Endothelial cell of umbilical vein (primary cell): Measurements from ENCODE around the gene CDC5L. TPM values are rescaled to one million over a fixed set of nuclear protein-coding genes. Genes with fewer than 3 reads are reported as not detected.

Experiments used
- BruUV-seq: library from RNA; stranded (reverse); fragments of 400-500 nt; replicated peaks from 2 replicates; lab custom pipeline; 2021; lab: Mats Ljungman, UMichigan
- CTCF ChIA-PET: fragments of 300-600, 350-600 bp; sonication (Branson Sonifier 250); formaldehyde crosslinking; loops from one replicate; lab custom pipeline; 2021; ENCODE audit warnings: antibody characterized with exemption, inconsistent platforms; lab: Charles Lee
- POLR2A ChIA-PET: fragments of 300-600, 350-600 bp; sonication (Branson Sonifier 250); formaldehyde crosslinking; loops from one replicate; lab custom pipeline; 2021; ENCODE audit warnings: antibody characterized with exemption, inconsistent platforms; lab: Charles Lee
- DNase-seq: peaks from one replicate; pipeline ENCODE4 v3.0.0-alpha.2; 2011; ENCODE audit warnings: low read depth, low spot score
- FAIRE-seq: peaks from 2 replicates; lab custom pipeline; 2011; peaks lifted over from hg19 to GRCh38; lab: Jason Lieb, UNC
- H2AFZ ChIP-seq: 2 replicates; pipeline ENCODE4 v1.6.0; 2012; ENCODE audit warnings: low read depth, low read length, control low read depth, inconsistent platforms
- H3K27ac ChIP-seq: 2 replicates; pipeline ENCODE4 v1.5.1; 2011; ENCODE audit warnings: low read depth, mild to moderate bottlenecking, control low read depth, low read length, moderate library complexity; ENCODE audit not compliant: insufficient read depth
- H3K27me3 ChIP-seq, 2 experiments: 2 replicates each; pipeline versions ENCODE4 v1.6.0 to v1.6.1; 2011; ENCODE audit warnings: low read length in 2 of 2, mixed read lengths in 1 of 2; ENCODE audit not compliant: control insufficient read depth in 2 of 2, insufficient read depth in 2 of 2
- H3K36me3 ChIP-seq, 2 experiments: 2 replicates in 1 of 2; 3 replicates in 1 of 2; pipeline ENCODE4 v1.5.1; 2011; ENCODE audit warnings: low read length in 2 of 2, mild to moderate bottlenecking in 1 of 2, moderate library complexity in 1 of 2; ENCODE audit not compliant: control insufficient read depth in 2 of 2, insufficient read depth in 2 of 2; ENCODE audit errors: extremely low read depth in 1 of 2
- H3K4me1 ChIP-seq: 3 replicates; pipeline ENCODE4 v1.5.1; 2011; ENCODE audit warnings: mild to moderate bottlenecking, low read length; ENCODE audit not compliant: control insufficient read depth, insufficient read depth; ENCODE audit errors: extremely low read depth
- H3K4me2 ChIP-seq: 2 replicates; pipeline ENCODE4 v1.6.1; 2011; ENCODE audit warnings: low read length, control low read depth, mixed read lengths; ENCODE audit not compliant: insufficient read depth
- H3K4me3 ChIP-seq, 3 experiments: fragments of 200-600 bp in 1 of 3; sonication (generic), shearing (Covaris generic) in 1 of 3; replicated peaks in 1 of 3; 2 replicates each; pipeline ENCODE4 v1.5.1; 2011 to 2016; ENCODE audit warnings: control low read depth in 3 of 3, low read length in 3 of 3, mild to moderate bottlenecking in 2 of 3, inconsistent platforms in 1 of 3, low read depth in 1 of 3, moderate library complexity in 1 of 3; ENCODE audit not compliant: insufficient read depth in 1 of 3
- H3K79me2 ChIP-seq: 2 replicates; pipeline ENCODE4 v1.6.0; 2012; ENCODE audit warnings: low read length, inconsistent platforms; ENCODE audit not compliant: control insufficient read depth, insufficient read depth
- H3K9ac ChIP-seq: replicated peaks from 2 replicates; pipeline ENCODE3; 2011; ENCODE audit warnings: low read length, control low read depth; ENCODE audit not compliant: insufficient read depth; ENCODE audit errors: extremely low read depth
- H3K9me1 ChIP-seq: replicated peaks from 3 replicates; pipeline ENCODE4 v1.6.0; 2011; ENCODE audit warnings: mild to moderate bottlenecking, low read length; ENCODE audit not compliant: control insufficient read depth, insufficient read depth; ENCODE audit errors: extremely low read depth
- H3K9me3 ChIP-seq: replicated peaks from 2 replicates; pipeline ENCODE4 v1.5.1; 2012; ENCODE audit warnings: low read length, inconsistent platforms; ENCODE audit not compliant: control insufficient read depth, insufficient read depth
- H4K20me1 ChIP-seq: replicated peaks from 2 replicates; pipeline ENCODE3; 2011; ENCODE audit warnings: mild to moderate bottlenecking, low read length; ENCODE audit not compliant: control insufficient read depth, insufficient read depth; ENCODE audit errors: extremely low read depth
- CTCF ChIP-seq, 2 donors: IDR thresholded peaks; 1 replicate in 1 of 2; 2 replicates in 1 of 2; pipeline ENCODE4 v1.5.1; 2011; ENCODE audit warnings: low read length in 2 of 2, mild to moderate bottlenecking in 2 of 2, moderate library complexity in 2 of 2, control low read depth in 1 of 2, inconsistent platforms in 1 of 2, low read depth in 1 of 2; ENCODE audit not compliant: insufficient read depth in 1 of 2; ENCODE audit errors: extremely low read depth in 1 of 2
- EZH2 ChIP-seq: IDR thresholded peaks from 2 replicates; pipeline ENCODE4 v1.6.1; 2012; ENCODE audit warnings: borderline replicate concordance, low read depth, mild to moderate bottlenecking, moderate library complexity, low read length, inconsistent platforms; ENCODE audit not compliant: severe bottlenecking
- FOS ChIP-seq: IDR thresholded peaks from 2 replicates; pipeline ENCODE4 v1.6.1; 2011; ENCODE audit warnings: mild to moderate bottlenecking, low read length, moderate library complexity, borderline replicate concordance; ENCODE audit not compliant: insufficient read depth
- GATA2 ChIP-seq: IDR thresholded peaks from 2 replicates; pipeline ENCODE4 v1.7.0; 2011; ENCODE audit warnings: low read depth, mild to moderate bottlenecking, moderate library complexity, mixed read lengths, low read length; ENCODE audit not compliant: insufficient read length, insufficient read depth
- JUN ChIP-seq: IDR thresholded peaks from 2 replicates; pipeline ENCODE4 v1.6.1; 2011; ENCODE audit warnings: borderline replicate concordance, low read depth; ENCODE audit not compliant: insufficient read length, insufficient read depth
- MAX ChIP-seq: IDR thresholded peaks from 2 replicates; pipeline ENCODE4 v1.6.1; 2011; ENCODE audit not compliant: insufficient read depth, insufficient read length
- MYC ChIP-seq: IDR thresholded peaks from one replicate; pipeline ENCODE4 v1.6.1; 2011; ENCODE audit warnings: mild to moderate bottlenecking, low read depth, low read length
- POLR2A ChIP-seq: IDR thresholded peaks from 2 replicates; pipeline ENCODE4 v1.6.1; 2012; ENCODE audit warnings: low read depth, mild to moderate bottlenecking, control low read depth, low read length
- POLR2AphosphoS5 ChIP-seq: IDR thresholded peaks from 2 replicates; pipeline ENCODE4 v1.6.1; 2012; ENCODE audit warnings: low read depth, mild to moderate bottlenecking, control low read depth, low read length, moderate library complexity; ENCODE audit not compliant: insufficient read depth
- dilution Hi-C: fragments of 300-500 bp; cut with MboI; formaldehyde crosslinking; loops from one replicate; pipeline ENCODE4 v1.15.0; 2019; ENCODE audit warnings: low sequenced_read_pairs; ENCODE audit not compliant: extremely low pct_ligation_motif_present
- intact Hi-C: fragments of 100-400 bp; cut with micrococcal nuclease; formaldehyde crosslinking; loops from one replicate; pipeline ENCODE4 v1.10.0; 2022
- polyA plus RNA-seq, 4 experiments: library from polyadenylated mRNA; depleted of rRNA in 3 of 4; stranded (reverse) in 3 of 4; unstranded in 1 of 4; fragments of >200 nt; gene quantifications; 2 replicates each; pipeline versions ENCODE4 v1.2.1 to v1.2.3, GENCODE V29; 2011 to 2012; ENCODE audit warnings: missing spikeins in 1 of 4
- total RNA-seq: library from RNA; stranded (reverse); gene quantifications from 2 replicates; pipeline ENCODE4 v1.2.3, GENCODE V29; 2021

CDC5L gene
- total and polyA plus RNA-seq, 2 donors (not counting 3 experiments of a cell fraction or from before 2014, with no cell fraction given), result 6.9 to 24.6 TPM

GRCh38 chr6:44428682-44429081 is 41.2 kb downstream of the CDC5L start:
- Histone ChIP-seq H3K4me1 (no peaks in the 10 kb centered on the region), H3K36me3 (peaks cover 7 to 12% of the 10 kb centered on the region in 2 experiments), H3K9me3 (no peaks in the 10 kb centered on the region), H3K4me2 (no peak overlapping the region), H3K4me3 (no peak overlapping the region), H3K79me2 (no peaks in the 10 kb centered on the region), H2AFZ (no peak overlapping the region), H3K9ac (no peak overlapping the region), H3K27ac (no peak overlapping the region), H3K9me1 (no peaks in the 10 kb centered on the region), H3K27me3 (no peaks in the 10 kb centered on the region), H4K20me1 (no peaks in the 10 kb centered on the region)
- TF ChIP-seq GATA2, result no peak
- no peak for TF ChIP-seq MYC
- TF ChIP-seq POLR2AphosphoS5, result no peak
- TF ChIP-seq CTCF (IDR thresholded peaks at IDR 0.05; ENCODE audit: extremely low read depth in 1 of 2, insufficient read depth in 1 of 2, low read depth in 1 of 2, low read length in 2 of 2), result no peak
- no peak for TF ChIP-seq EZH2
- no peak for TF ChIP-seq POLR2A
- TF ChIP-seq FOS, result no peak
- TF ChIP-seq JUN, result no peak
- no peak for TF ChIP-seq MAX
- dilution Hi-C loops, result no loop called here
- no peak for FAIRE-seq
- ChIA-PET POLR2A (interaction anchor here (0.6 kb wide), 1 partner anchor 227 kb away, joined by 3 read pairs; no protein-coding TSS in a partner anchor), CTCF (interaction anchor here (1.0 to 8.6 kb wide), 7 partner anchors 11 to 47 kb away, joined by 3 to 110 read pairs (median 5); no protein-coding TSS in a partner anchor)
- intact Hi-C loops, result no loop called here
- no peak for DNase-seq
- BruUV-seq, result no TSS peak
